MM.1S (cell line): ENCODE results near the gene RGS11.

Source experiments
- DNase-seq: peaks from one replicate; pipeline ENCODE4 v3.0.0-alpha.2; 2015
- H2AFZ ChIP-seq: fragments of 300-600 bp; sonication (generic); 2 replicates; pipeline ENCODE4 v1.6.0; 2016; ENCODE audit warnings: antibody characterized with exemption, low read length
- H3F3A ChIP-seq: fragments of 300-600 bp; sonication (generic); 2 replicates; pipeline ENCODE4 v1.6.1; 2016; ENCODE audit warnings: mild to moderate bottlenecking, antibody characterized with exemption, low read length, moderate library complexity, mixed read lengths; ENCODE audit not compliant: insufficient read depth
- H3K27ac ChIP-seq: fragments of 300-600 bp; sonication (generic); 2 replicates; pipeline ENCODE4 v1.5.1; 2016; ENCODE audit warnings: mild to moderate bottlenecking, low read length
- H3K27me3 ChIP-seq: fragments of 300-600 bp; sonication (generic); replicated peaks from 2 replicates; pipeline ENCODE4 v1.6.0; 2016; ENCODE audit warnings: low read length; ENCODE audit not compliant: insufficient read depth
- H3K36me3 ChIP-seq: fragments of 300-600 bp; sonication (generic); replicated peaks from 2 replicates; pipeline ENCODE4 v1.6.1; 2016; ENCODE audit warnings: mild to moderate bottlenecking, low read length, mixed read lengths; ENCODE audit not compliant: insufficient read depth
- H3K4me1 ChIP-seq: fragments of 300-600 bp; sonication (generic); 2 replicates; pipeline ENCODE4 v1.6.1; 2016; ENCODE audit warnings: low read length, mixed read lengths
- H3K4me2 ChIP-seq: fragments of 300-600 bp; sonication (generic); 2 replicates; pipeline ENCODE4 v1.6.0; 2016; ENCODE audit warnings: low read depth, low read length
- H3K4me3 ChIP-seq: fragments of 300-600 bp; sonication (generic); 2 replicates; pipeline ENCODE4 v1.5.1; 2016; ENCODE audit warnings: low read length, mixed read lengths
- H3K79me2 ChIP-seq: fragments of 300-600 bp; sonication (generic); 2 replicates; pipeline ENCODE4 v1.6.1; 2016; ENCODE audit warnings: mixed run types, low read length, mixed read lengths
- H3K9ac ChIP-seq: fragments of 300-600 bp; sonication (generic); 2 replicates; pipeline ENCODE4 v1.6.1; 2016; ENCODE audit warnings: low read length, mixed read lengths
- H3K9me2 ChIP-seq: fragments of 300-600 bp; sonication (generic); replicated peaks from 2 replicates; pipeline ENCODE4 v1.6.1; 2016; ENCODE audit warnings: mild to moderate bottlenecking, low read length, mixed read lengths; ENCODE audit not compliant: insufficient read depth
- H3K9me3 ChIP-seq: fragments of 300-600 bp; sonication (generic); replicated peaks from 2 replicates; pipeline ENCODE4 v1.6.1; 2016; ENCODE audit warnings: mild to moderate bottlenecking, low read length, mixed read lengths; ENCODE audit not compliant: insufficient read depth
- H4K20me1 ChIP-seq: fragments of 300-600 bp; sonication (generic); 2 replicates; pipeline ENCODE4 v1.6.1; 2016; ENCODE audit warnings: mild to moderate bottlenecking, low read length, moderate library complexity, mixed read lengths; ENCODE audit not compliant: insufficient read depth
- EZH2 ChIP-seq: fragments of 300-600 bp; sonication (generic); optimal IDR thresholded peaks from 2 replicates; pipeline ENCODE3; 2017; ENCODE audit warnings: low read depth, mild to moderate bottlenecking, antibody characterized with exemption, low read length, mixed read lengths
- EZH2phosphoT487 ChIP-seq: fragments of 300-600 bp; sonication (generic); IDR thresholded peaks from 2 replicates; pipeline ENCODE4 v1.6.1; 2018; ENCODE audit warnings: antibody characterized with exemption, low read length
- TF ChIP-seq, protein P1 (sequence below): fragments of 300-600 bp; sonication (generic); IDR thresholded peaks from 2 replicates; pipeline ENCODE4 v1.5.1; 2016; ENCODE audit warnings: antibody characterized with exemption, low read length, mixed read lengths

RGS11 gene

DNA sequence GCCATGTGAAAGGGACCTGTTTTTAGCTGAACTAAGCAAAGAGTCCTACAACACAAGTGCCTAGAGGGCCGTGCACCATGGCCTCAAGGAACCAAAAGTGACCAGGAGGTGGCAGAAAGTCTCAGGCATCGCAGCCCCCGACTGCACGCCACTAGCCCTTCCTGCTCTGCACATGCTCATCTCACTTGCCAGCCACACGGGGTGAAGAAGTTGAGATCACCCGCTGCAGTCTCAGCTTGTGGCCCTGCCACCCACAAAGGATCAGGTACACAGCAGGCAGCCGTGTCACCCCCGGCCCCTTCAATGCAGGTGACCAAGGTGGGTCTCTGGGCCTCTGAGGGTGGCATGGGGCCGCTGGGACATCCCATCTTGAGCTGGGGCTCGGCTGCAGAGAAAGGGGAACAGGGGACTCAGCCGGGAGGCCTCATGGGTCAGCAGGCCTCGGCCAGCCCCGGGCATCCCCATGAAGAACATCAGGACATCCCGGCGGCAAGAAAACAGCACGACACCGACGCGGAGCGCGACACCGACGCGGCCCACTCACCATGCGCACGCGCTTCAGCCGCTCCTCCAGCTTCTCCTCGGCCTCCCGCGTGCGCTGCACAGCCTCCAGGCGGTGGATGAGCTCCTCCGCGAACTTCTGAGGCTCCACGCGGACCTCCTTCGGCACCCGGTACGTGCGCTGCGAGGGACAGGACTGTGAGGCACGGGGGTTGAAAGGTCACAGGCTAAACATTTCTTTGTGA is 28.2 kb upstream of the RGS11 start:
- Histone ChIP-seq H3F3A (no peaks in the 10 kb centered on the region), H2AFZ (no peak overlapping the region), H3K4me1 (no peaks in the 10 kb centered on the region), H3K4me2 (no peak overlapping the region), H3K27me3 (no peaks in the 10 kb centered on the region), H3K9ac (no peak overlapping the region), H3K9me2 (no peaks in the 10 kb centered on the region), H3K27ac (no peak overlapping the region), H4K20me1 (no peaks in the 10 kb centered on the region), H3K79me2 (no peaks in the 10 kb centered on the region), H3K36me3 (no peaks in the 10 kb centered on the region), H3K4me3 (no peak overlapping the region), H3K9me3 (no peaks in the 10 kb centered on the region)
- TF ChIP-seq, protein P1, sequence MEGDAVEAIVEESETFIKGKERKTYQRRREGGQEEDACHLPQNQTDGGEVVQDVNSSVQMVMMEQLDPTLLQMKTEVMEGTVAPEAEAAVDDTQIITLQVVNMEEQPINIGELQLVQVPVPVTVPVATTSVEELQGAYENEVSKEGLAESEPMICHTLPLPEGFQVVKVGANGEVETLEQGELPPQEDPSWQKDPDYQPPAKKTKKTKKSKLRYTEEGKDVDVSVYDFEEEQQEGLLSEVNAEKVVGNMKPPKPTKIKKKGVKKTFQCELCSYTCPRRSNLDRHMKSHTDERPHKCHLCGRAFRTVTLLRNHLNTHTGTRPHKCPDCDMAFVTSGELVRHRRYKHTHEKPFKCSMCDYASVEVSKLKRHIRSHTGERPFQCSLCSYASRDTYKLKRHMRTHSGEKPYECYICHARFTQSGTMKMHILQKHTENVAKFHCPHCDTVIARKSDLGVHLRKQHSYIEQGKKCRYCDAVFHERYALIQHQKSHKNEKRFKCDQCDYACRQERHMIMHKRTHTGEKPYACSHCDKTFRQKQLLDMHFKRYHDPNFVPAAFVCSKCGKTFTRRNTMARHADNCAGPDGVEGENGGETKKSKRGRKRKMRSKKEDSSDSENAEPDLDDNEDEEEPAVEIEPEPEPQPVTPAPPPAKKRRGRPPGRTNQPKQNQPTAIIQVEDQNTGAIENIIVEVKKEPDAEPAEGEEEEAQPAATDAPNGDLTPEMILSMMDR, result no peak
- TF ChIP-seq EZH2 (no peak), EZH2phosphoT487 (no peak)
- no peak for DNase-seq

GRCh38 chr16:301950-302349 is 26.2 kb upstream of the RGS11 start:
- Histone ChIP-seq H3F3A (no peaks in the 10 kb centered on the region), H2AFZ (no peak overlapping the region), H4K20me1 (no peaks in the 10 kb centered on the region), H3K4me2 (no peak overlapping the region), H3K79me2 (no peaks in the 10 kb centered on the region), H3K4me3 (no peak overlapping the region), H3K9me2 (no peaks in the 10 kb centered on the region), H3K36me3 (no peaks in the 10 kb centered on the region), H3K4me1 (no peaks in the 10 kb centered on the region), H3K9me3 (no peaks in the 10 kb centered on the region), H3K9ac (no peak overlapping the region), H3K27me3 (no peaks in the 10 kb centered on the region), H3K27ac (no peak overlapping the region)
- no peak for DNase-seq
- TF ChIP-seq, protein P1, result no peak
- TF ChIP-seq EZH2 (no peak), EZH2phosphoT487 (no peak)

- H3K27me3 ChIP-seq, result no peaks in the 10 kb centered on the region
- H3K4me1 ChIP-seq, result no peaks in the 10 kb centered on the region
- no peaks in the 10 kb centered on the region for H3K9me2 ChIP-seq
- no peak overlapping the region for H3K27ac ChIP-seq
- no peaks in the 10 kb centered on the region for H3K79me2 ChIP-seq
- TF ChIP-seq EZH2 (no peak), EZH2phosphoT487 (no peak)
- TF ChIP-seq, protein P1, result no peak
- H4K20me1 ChIP-seq, result no peaks in the 10 kb centered on the region
- no peak overlapping the region for H3K9ac ChIP-seq
- H3K4me2 ChIP-seq, result no peak overlapping the region
- no peaks in the 10 kb centered on the region for H3K36me3 ChIP-seq
- no peak for DNase-seq
- no peak overlapping the region for H3K4me3 ChIP-seq
- H3F3A ChIP-seq, result no peaks in the 10 kb centered on the region
- no peak overlapping the region for H2AFZ ChIP-seq
- H3K9me3 ChIP-seq, result no peaks in the 10 kb centered on the region
Observed at GRCh38 chr16:301235-301634, 25.5 kb upstream of the RGS11 start.
